ENCODE data around the gene TPR.
"Not testable (repeated sequence)": the region's sequence is repeated elsewhere in the genome, so short reads cannot be mapped to it uniquely, and the experiment has no call there.

The TPR gene

GRCh38 chr1:186375152-186375928 is at the start of gene TPR, which contains the start of gene ODR4:
Gene TPR, minus strand, starts transcription at chr1:186375253. Its CDS starts 225 bp downstream, at chr1:186375028.
Gene ODR4, plus strand, starts transcription at chr1:186375838. Its CDS starts 3,948 bp downstream, at chr1:186379786.
- peak; percentile 91 to 93 for DNase-seq

GRCh38 chr1:186424539-186424938 is 49.5 kb upstream of the TPR start:
- DNase-seq: no peak

DNA sequence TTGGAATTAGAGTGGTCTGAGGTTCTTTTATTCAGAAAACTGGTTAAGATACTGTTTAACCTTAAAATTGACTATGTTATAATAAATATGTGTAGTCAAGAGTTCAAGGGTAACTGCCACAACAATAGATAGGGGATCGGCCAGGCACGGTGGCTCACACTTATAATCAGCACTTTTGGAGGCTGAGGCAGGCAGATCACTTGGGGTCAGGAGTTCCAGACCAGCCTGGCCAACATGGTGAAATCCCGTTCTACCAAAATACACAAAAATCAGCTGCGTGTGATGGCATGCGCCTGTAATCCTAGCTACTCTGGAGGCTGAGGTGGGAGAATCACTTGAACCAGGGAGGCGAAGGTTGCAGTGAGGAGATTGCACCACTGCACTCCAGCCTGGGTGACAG is 46.4 kb upstream of the TPR start:
- DNase-seq: no peak

DNA sequence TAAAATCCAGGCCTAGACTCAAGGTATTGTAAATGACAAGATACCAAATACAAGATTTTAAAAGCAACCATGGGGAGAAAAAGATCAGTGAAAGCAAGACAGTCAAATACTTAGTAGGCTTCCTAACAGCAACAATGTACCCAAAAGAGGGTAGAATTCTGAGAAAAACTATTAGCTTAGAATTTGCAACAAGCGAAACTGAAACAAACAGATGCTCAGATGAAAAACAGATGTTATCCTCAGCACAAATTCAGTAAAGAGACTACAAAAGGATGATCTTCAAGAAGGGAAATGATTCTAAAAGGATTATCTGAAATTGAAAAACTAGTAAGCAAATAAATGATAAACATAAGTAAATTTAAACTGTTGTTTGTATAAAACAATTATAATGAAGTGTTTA is 45.9 kb upstream of the TPR start:
- no peak for DNase-seq

DNA sequence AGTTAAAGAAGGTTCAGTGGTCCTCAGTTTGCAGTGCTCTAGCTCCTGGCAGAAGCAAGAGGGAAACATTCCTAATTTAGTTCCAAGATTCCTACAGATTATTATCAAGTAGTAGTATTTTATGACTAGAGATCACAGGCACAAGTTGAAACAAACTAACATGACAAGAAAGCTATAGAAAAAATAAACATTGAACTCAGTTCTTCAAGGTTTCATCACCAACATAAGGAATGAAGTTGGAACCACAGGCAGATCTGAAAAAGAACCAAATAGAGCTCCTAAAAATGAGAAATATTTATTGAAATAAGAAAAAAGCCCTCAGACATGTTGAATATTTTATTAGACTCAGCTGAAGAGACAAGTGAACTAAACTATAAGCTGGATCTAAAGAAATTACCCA is 45.3 kb upstream of the TPR start:
- DNase-seq: no peak

- DNase-seq: no peak
Observed at GRCh38 chr1:186418503-186418902, 43.5 kb upstream of the TPR start.

DNA sequence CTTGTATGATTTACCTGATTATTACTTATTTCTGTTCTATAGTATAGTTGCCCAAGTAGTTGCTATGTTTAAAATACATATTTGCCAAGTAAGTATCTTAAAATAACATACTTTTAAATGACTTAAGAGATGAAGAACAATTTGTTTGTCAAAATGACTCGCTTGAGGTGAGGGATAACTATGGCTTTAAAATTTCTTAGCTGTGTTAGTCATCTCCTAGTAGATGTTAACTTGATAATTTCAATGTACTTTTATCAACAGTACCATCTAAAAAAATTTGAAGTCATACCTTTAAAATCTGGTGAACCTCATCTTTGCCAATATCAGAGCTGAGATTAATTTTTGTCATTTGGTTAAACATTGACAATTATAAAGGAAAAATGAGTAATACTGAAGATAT is 38.3 kb upstream of the TPR start:
- no peak for DNase-seq

DNA sequence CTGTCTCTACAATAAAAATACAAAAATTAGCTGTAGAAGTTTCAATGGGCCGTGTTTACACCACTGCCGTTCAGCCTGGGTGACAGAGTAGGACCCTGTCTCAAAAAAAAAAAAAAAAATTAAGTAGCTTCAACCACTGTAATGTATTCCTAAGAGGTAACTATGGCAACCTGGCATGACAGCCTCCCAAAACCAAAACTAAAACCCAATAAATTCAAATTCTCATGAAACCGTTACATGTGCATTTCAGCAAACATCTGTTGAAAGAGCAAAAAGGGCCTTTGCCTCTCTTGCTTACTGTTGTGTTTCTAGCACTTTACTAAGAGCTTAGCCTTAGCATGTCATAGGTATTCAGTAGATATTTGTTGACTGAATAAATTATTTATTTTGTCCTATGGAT is 34.0 kb upstream of the TPR start:
- DNase-seq: no peak

DNA sequence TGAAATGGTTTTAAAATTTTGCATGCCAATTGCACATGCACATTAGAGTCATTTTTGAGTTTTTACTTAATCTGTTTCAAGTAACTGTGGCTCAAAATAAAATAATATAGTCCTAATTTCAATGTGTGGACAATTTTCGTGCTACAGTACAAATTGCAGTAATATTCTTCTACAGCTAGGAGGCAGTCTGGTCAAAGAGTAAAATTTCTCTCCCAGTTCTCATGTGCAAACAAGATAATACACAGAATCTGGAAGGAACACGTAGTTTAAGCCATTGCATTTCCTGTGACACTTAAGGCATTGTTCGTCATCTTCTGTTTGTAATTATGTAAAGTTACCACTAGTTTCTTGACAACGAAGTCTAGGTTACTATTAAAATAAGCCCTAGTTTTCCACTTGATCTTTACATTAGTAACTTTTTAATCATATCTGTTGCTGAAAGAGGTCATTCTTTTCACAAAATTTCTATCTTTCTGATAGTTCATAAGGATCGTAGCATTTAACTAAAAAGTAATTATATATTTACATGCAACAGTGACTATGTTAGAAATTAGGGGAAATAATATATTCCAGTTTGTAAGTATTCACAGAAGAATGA is 29.5 kb upstream of the TPR start:
- no peak for DNase-seq

DNA sequence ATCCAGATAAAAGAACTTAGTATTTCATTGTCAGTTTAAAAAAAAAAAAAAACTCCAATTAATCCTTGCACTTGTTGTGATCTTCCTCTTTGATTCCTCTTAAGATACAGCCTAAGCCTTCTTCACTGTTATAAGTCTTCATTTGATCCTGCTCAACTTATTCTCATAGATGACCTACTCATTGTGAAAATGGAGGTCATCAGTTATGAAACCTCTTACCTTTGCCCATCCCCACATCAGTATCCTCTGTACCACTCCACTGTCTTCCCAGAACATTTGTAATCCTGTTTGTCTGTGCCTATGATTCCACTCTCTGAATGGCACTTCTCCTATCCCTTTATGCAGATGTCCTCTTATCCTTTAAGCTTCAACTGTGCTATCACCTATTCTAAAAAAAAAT is 28.6 kb upstream of the TPR start:
- no peak for DNase-seq

GRCh38 chr1:186401446-186401845 is 26.4 kb upstream of the TPR start:
- not testable (repeated sequence) for DNase-seq

DNA sequence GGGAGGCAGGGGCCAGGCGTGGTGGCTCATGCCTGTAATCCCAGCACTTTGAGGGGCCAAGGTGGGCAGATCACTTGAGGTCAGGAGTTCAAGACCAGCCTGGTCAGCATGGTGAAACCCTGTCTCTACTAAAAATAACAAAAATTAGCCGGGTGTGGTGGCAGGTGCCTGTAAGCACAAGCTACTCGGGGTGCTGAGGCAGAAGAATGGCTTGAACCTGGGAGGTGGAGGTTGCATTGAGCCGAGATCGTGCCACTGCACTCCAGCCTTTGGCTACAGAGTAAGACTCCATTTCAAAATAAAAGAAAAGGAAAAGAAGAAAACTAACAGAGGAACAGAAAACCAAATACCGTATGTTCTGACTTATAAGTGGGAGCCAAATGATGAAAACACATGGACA is 17.7 kb upstream of the TPR start:
- DNase-seq: not testable (repeated sequence)

GRCh38 chr1:186391841-186392240 is 16.8 kb upstream of the TPR start:
- DNase-seq: no peak

DNA sequence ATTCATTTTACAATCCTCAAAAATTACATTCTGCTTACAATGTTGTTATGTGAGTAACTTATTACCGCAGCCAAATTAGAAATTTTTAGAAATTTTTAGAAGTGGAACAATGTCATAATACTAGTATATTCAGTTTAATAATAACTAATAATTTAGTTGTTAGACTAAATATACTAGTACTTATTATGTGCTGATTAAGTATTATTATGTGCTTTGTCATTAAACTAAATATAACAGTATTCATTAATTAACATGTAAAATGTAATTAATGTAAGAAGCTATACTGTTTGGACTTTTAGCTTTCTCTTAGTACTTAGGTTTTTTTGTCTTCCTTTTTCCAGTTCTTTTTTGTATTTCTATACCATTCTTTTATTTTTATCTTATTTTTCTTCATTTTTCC is 15.9 kb upstream of the TPR start:
- no peak for DNase-seq

GRCh38 chr1:186386725-186387383 is 11.8 kb upstream of the TPR start:
- DNase-seq: no peak

DNA sequence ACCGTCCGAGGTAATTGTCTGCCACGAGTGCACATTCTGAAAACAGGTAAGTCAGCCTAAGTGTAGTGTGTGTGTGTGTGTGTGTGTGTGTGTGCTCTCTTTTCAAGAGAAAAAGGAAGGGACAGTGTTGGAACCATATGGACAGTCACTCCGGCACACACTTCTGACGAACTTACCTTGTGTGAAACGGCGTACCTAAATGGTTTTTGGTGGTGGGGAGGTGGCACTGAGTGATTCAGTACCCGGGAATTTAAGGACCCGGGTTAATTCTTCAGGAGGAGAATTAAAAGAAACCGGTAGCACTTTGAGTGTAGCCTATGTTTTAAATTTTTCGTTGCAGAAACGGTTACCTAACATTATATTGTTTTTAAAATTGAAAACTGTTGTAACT is 871 bp upstream of the TPR start:
- no peak for DNase-seq

DNA sequence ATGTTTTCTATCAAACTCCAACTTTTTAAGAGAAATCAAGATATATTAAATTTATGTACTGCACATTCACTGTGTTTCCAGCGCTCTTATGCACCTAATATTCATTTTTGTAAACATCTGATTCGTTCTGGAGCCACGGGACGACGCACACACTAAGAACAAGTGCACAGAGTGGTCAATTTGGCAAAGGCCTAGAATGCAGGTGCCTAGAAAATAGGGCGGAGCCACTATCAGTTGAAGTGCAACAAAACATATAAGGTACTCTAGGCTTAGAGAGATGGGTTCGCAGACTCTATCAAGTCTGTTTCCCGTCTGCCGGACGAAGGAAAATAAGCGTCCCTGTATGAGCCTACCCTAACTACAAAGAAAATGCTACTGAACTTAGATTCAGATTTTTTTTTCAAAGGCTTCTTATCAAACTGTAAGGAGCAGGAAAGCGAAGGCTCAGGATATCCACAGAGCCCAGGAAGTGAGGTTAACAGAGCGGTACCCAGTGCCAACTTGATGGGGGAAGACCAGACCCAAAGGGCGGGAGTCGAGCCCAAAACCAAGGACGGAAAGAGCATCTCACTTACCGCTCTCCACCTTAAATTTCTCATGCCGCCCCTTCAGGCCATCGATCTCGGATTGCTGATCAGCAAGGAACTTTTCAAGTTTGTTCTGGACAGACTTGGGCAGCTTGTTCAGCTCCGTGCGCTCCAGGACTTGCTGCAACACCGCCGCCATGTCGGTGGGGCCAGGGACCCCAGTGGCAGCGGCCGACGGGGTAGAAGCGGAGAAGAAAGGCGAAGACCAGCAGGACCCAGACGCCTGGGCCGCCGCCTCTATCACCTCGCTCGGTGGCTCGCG is 526 bp downstream of the TPR start:
- DNase-seq: peak; percentile 4 to 10

GRCh38 chr1:186347837-186348691 is 27.0 kb downstream of the TPR start:
- DNase-seq: not testable (repeated sequence)

- DNase-seq: no peak
Observed at GRCh38 chr1:186340772-186341171, 34.3 kb downstream of the TPR start.

GRCh38 chr1:186337554-186337953 is 37.5 kb downstream of the TPR start:
- no peak for DNase-seq

DNA sequence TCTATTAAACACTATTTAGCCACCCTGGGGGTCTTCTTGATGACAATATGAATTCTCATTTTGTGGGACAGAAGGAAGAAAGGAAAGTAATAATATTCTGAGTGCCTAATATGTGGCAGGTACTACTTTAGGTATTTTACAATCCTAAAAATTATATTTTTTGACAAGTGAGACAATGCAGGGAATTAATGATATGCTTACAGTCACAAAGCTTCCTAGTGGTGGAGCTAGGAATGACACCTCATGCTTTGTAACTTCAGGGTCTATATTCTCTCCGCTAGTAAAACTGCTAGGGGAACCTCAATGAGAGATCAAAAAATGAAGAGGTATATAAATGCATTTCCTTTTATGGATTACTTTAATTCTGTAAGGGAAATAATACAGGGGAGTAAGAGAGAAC is 44.3 kb downstream of the TPR start:
- DNase-seq: no peak

- DNase-seq: no peak
Observed at GRCh38 chr1:186327331-186327730, 47.7 kb downstream of the TPR start.

All from stimulated activated CD4-positive, alpha-beta T cell treated with anti-CD3 and anti-CD28 coated beads, Interleukin-2, amount 100 ng/mL, for 48 hours (primary cell).